Activated effector memory CD4-positive, alpha-beta T cell treated with anti-CD3 and anti-CD28 coated beads, Interleukin-2, amount 50 U/mL, for 16 hours (primary cell): Measurements from ENCODE around the gene PRKG1.

Experiments used
- DNase-seq: peaks from one replicate; pipeline ENCODE4 v3.0.0-alpha.2; 2020

The PRKG1 gene

DNA sequence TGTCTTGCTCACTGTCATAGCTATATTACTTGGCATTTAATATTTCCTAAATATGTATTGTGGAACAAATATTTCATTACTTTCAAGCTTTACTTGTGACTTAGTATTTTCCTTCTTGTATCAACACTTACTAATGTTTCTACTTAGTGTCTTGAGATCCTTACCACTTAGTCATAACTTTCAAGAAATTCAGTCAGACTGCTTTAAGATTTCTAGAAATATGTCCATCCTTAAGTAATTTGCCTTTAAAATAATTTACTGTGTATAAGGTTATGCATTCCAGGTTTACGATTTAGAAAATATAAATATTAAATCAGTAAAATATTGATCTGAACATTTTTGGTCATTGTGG lies 712.4 kb downstream of the PRKG1 start:
- no peak for DNase-seq

DNA sequence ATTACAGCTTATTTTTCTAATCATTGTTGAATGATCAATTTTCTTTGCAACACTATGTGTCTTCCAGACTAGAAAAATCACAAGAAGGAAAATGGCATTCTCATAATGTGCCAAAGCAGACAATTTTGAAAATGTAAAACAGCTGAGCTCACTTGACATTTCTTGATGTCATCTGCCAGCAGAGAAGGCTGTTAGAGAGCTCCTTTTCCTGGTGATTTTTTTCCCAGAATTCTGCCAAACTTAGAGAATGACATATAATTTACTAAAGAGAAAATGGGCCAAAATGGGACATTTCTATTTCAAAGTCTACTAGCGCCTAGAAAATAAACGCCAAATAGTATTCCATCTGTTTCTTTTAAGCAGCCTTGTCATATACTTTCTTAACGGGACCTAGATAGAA lies 714.0 kb downstream of the PRKG1 start:
- DNase-seq = no peak

DNA sequence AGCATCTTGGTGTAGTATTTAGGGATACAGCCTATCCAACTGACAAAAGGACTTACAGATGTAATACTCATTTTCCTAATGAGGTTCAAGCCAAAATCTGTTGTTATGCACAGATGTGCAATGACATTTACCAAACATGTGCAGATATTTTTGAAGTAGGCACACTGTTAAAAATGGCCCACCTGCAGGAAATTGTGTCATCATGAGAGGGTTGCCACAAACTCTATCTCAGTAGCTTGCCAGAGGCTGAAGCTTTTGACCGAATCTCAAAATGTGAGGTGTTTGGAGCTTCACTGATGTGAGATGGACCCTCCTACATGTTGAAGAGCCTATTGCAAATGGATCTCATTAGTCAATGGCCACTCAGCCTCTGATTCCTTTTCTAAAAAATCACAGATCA lies 714.8 kb downstream of the PRKG1 start:
- no peak for DNase-seq

DNA sequence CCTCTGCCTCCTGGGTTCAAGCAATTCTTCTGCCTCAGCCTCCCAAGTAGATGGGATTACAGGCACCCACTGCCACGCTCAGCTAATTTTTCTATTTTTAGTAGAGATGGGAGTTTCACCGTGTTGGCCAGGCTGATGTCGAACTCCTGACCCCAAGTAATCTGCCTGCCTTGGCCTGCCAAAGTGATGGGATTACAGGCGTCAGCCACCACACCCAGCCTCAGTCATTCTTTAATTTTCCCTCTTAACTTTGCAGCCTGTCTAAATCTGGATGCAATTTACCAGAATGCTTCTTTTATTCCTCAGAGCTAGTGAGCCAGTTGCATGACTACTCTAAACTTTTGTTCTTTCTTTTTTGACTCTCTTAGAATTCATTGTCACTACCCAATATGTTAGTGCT lies 715.6 kb downstream of the PRKG1 start:
- no peak for DNase-seq

DNA sequence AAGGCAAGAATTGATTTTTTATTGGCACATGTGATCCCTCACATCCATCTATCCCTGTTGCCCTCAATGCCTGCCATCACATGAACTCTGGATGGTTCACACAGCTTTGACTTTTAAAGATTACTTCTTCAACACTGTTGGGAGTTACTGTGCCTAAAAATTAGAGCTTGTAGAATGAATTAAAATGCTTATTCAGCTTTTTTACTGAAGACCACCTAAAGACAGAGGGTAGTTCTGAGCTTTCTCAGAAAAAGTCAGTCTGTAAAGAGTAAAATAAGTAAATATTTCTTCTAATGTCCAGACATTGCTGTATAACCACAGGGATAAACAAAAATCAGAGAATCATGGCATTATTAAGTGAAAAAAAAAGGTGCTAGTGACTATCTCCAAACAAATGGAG lies 718.4 kb downstream of the PRKG1 start:
- no peak for DNase-seq

DNA sequence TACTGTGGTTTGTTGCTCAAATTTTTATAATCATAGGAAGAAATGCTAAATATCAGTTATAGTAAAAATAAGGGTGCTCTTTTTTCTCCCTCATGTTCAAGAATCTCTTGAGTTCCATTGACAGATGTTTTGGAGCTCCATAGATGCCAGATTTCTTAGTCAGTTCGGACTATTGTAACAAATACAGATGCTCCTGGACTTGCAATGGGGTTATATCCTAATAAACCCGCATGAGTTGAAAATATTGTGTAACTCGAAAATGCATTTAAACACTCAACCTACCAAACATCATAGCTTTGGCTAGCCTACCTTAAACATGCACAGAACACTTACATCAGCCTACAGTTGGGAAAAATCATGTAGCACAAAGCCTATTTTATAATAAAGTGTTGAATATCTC lies 725.8 kb downstream of the PRKG1 start:
- DNase-seq = no peak

DNA sequence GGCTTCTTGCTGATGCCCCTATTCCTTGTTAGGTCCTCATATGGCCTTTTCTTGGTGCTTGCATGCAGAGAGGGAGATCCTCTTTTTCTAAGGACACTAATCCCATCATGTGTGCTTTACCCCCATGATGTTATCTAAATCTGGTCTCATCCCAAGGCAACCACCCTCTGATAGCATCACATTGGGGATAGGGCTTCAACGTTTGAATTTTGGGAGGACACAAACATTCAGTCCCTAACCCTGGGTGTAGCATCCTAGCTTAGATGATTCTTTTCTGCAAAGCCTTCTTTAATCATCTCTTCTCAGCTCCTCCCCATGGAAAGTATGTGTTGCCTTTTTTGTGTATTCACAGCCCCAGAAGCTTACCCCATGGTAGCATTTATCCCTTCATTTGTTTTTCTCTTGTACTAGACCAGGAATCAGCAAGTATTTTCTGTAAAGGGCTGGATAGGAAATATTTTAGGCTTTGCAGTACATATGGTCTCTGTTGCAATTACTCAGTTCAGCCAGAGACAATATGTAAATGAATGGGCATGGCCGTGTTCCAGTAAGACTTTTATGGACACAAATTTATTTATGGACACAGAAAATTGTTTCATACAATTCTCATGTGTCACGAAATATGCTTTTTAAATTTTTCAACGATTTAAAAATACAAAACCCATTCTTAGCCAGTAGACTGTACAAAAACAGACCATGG lies 726.6 kb downstream of the PRKG1 start:
- no peak for DNase-seq

DNA sequence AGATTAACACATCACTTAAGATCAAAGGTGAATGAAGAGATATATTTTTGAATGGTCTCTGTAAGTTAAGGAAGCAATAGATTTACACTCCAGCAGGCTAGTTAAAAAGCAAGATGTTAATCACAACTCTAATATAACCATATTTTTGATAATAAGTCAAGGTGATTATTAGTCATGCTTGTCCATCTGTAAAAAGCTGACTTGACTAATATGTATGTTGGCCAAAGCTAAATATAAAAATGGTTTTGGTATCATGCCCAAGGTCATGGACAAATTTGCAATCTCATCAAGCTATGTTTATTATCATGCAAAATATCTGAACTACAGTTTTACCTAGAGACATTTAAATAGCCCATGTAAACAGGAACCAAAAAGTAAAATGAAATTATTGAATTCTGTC lies 727.7 kb downstream of the PRKG1 start:
- no peak for DNase-seq

DNA sequence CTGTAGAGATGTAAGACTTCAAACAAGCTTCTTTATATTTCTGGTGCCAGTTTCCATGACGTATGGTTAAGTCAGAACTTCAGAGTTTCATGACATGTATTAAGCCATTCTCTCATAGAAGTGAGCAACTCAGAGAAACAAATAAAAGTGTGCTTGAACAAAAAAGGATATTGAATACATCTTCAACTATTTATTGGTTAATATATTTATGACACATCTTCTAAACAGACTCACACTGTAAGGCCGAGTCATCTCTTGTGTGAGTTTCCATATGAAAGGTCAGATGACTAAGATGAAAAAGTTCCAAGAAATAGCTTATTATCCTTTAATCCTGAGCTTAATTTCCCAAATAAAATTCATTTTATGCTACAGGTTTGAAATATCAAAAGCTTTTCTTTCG lies 730.6 kb downstream of the PRKG1 start:
- no peak for DNase-seq

DNA sequence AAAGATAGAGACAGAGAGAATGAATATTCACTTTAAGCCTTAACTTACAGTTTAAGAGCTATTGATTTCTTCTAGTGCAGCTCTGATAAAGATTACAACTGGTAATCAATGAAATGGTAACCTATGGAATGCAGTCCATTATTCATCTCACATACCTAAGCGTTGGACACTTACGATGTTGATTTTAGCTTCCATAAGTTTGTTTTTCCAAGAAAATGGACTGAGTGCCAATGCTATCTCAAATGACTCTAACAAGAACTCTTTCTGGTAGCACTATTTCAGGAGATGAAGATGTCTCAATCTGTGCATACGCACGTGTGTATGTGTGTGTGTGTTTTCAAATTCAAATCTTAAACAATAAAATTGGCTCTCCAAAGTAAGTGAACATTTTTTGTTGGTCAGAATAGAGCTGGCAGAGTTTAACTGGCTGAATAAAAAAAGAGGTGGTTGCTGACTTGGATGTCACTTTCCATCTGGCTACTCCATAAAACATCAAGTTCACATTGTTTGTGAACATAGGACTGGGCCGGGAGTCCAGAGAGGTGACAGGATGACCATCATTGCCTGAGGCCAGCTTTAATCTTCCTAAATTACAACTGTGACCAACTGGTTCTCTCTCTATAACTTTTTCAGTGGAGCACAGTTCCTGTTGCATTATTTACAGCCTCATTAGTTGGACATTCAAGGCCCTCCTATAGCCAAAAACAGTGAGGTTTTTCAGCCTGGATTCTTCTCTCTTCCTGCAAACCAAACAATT lies 732.0 kb downstream of the PRKG1 start:
- no peak for DNase-seq

DNA sequence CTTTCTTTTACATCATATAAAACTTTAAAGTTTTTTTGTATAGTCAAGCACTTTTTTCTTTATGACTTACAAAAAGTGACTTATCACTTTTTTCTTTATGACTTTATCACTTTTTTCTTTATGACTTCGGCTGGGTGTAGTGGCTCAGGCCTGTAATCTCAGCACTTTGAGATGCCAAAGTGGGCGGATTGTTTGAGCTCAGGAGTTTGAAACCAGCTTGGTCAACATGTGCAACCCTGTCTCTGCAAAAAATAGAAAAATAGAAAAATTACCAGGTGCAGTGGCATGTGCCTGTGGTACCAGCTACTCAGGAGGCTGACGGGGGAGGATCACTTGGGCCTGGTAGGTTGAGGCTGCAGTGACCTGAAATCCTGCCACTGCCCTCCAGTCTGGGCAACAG lies 733.9 kb downstream of the PRKG1 start:
- no peak for DNase-seq

DNA sequence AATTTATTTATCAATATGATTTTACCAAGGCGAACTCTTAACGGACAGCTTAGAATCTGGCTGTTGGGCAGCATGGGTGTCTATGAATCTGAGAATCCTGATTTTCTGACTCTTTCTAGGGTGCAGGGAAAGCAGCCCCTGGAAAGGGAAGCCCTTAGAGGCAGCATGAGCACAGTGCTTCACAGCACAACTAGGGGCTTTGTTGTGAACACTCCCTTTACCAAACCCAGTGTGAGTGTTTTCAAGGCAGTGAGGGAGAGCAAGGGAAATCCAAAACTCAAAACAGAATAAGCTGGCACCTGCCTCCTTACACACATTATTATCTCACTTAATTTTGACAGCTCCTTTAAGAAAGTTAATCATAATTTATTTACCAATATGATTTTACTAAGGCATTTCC lies 741.4 kb downstream of the PRKG1 start:
- DNase-seq = no peak

DNA sequence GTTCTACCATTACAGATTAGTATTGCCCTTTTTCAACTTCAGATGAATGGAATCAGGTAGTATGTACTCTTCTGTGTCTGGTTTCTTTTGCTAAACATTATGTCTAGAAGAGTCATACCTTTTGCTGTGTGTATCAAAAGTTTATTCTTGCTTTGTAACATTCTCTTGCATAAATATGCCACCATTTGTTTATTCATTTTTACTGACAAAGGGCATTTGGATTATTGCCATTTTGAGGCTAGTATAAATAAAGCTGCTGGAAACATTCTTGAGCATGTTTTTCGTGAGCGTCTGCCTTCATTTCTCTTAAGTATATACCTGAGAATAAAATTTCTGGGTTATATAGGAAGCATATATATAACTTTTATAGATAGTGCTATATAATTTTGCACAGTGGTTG lies 746.8 kb downstream of the PRKG1 start:
- no peak for DNase-seq

DNA sequence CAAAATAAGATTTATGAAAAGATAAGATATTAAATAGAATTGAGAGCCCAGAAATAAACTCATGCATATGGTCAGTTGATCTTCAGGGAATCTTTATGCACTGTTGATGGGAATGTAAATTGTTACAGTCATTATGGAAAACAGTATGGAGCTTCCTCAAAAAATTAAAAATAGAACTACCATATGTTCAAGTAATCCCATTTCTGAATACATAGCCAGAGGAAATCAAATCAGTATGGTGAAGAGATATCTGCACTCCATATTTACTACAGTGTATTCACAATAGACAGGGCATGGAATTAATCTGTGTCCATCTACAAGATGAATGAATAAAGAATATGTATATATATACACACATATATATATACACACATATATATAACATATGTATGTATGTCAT lies 747.5 kb downstream of the PRKG1 start:
- DNase-seq = no peak

DNA sequence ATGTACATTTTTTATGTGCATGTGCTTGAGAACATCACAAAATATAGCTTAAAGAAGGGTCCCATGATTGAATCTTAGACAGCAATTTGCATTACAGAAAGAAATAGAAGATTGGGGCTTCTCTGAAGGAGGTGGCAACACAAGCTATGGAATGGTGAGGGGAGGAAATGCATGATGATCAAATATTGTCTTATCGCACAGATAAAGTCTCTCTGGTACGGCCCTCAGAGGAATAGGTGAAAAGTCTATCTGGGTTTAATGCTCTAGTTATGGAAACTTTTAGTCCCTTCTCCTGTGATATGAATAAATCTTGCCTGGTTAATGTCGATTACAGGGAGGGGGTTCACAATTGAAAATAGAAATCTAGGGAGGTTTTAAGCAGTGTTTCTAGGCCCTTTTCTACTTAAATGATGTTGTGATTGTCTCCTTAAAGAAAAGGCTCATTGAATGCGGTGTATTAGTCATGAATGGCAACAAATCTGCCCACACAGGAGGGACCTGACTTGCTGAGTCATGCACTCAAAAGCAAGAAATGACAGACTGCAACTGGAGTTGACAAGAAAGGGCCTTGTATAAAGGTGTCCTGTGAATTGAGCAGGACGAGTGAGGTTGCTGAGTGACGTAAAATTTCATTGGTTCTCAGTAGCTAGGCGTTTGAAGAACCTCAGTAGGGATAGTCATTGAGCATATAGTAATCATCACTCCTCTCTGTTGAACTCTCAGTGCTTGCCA lies 758.5 kb downstream of the PRKG1 start:
- no peak for DNase-seq

DNA sequence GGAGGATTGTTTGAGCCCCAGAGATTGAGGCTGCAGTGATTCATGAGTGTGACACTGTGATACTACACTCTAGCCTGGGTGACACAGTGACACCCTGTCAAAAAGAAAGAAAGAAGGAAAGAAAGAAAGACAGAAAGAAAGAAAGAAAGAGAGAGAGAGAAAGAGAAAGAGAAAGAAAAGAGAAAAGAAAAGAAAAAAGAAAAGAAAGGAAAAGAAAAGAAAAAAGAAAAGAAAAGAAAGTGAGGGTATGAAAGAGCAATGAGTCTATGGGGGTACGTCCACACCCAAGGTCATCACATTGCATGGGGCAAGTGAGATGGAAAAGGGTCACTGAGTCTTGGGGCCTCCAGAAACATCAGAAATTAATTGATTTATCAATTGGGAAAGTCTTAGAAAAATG lies 760.3 kb downstream of the PRKG1 start:
- no peak for DNase-seq

DNA sequence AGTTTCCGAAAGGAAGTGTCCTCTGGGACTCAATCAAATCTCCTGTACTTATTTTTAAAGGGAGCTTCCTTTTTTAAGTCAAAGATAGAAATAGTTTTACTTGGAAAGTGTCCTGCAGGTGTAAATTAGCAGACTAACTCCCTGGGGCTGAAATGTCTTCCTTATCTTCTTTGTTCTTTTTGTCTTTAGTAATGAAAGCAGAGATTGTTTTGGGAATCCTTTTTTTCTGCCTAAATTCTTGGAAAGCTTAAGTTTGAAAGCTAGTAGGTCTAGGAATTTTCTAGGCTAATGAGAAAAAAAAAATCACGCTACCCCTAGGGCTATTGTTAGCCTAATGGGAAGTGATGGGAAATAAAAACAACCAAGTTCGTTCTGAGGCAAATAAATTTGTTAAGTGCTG lies 764.2 kb downstream of the PRKG1 start:
- DNase-seq = no peak

DNA sequence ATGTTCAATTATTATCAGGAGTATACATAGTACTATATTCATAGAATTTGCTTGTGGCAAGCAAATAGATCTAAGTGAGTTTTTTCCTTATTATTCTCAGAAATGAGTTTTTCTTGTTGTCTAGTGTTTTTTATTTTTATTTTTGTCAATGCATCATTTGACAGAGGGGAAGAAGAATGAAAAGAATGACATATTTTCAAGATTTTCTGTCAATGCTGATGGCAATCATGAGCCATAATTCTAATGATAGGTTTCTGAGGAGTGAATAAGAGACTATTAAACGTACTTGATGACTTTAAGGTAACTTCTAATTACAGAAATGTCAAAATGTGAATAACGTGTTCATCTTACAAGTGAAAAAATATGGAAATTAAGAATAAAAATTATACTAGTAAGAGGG lies 769.7 kb downstream of the PRKG1 start:
- DNase-seq = no peak

DNA sequence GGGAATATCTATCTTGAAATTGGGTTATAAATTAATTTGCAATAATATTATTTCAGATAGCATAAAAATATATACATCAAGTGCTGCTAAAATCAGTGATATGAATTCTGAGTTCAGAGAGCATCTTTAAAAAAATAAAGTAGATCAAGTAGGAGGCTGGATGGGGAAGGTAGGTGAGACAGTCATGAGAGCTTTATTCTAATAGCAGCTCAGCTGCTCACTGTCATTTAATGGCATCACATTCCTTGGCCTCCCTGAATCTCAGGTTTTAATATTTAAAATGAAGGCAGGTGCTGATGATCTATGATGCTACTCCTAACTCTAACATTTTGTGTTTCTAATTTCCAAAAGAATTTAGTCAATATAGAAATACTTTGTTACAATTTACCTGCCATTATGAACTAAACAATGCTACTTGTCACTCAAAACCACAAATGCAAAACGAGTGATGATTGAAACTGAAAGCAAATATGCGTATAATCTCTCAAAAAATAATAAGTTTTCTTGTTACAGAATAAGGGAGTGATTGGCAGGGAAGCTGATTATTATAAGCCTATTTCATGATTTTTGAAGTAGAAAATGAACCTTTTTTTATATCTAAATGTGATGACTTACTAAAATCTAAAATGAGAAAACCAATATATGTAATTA lies 772.7 kb downstream of the PRKG1 start:
- no peak for DNase-seq

DNA sequence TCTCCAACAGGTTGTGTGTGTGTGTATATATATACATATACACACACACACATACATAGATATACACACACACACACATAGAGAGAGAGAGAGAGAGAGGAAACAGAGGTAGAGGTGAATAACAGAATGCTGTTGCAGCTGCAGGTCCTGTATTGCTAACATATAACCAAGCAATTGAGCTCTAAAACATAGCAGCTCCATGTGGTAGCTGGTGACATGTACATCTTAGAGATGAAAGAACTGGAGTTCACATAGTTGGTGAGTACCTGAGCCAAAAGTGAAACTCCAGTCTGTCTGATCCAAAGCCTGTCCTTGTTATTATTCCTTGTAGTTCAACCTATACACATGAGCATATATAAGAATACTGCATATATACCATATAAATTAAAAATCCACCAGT lies 778.0 kb downstream of the PRKG1 start:
- no peak for DNase-seq

DNA sequence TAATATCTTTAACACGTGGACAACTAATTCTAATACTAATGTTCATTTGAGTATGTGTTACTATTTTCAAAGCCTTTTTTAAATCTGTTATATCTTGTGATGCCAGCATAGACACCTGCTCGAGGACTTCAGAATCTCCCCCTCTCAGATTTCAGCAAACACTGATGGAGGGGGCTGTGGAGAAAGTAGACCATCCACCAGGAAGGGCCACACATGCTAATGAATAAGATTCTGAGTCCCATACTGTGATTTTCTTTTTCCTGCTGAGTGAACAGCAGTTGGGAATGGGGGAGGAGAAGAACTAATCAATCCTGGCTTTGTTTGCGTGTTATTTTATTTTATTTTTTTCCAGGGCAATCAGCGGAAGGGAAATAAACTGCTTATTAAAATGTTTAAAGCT lies 783.0 kb downstream of the PRKG1 start:
- no peak for DNase-seq

DNA sequence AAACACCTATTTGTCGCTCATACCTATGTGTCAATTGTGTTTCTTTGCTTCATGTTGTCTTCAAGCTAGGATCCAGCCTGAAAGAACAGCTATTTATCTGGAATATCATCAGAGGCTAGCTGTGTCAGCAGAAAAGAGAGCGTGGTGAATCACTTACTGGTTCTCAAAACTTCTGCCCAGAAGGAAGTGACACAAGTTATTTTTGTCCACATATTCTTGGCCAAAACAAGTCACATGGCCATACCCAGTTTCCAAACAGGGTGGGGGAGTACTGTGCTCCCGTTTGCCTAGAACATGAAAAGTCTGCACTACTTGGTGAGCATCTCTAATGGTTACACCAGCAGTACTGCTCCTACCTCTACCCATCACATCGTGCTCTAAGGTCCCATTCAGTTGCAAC lies 786.0 kb downstream of the PRKG1 start:
- no peak for DNase-seq

DNA sequence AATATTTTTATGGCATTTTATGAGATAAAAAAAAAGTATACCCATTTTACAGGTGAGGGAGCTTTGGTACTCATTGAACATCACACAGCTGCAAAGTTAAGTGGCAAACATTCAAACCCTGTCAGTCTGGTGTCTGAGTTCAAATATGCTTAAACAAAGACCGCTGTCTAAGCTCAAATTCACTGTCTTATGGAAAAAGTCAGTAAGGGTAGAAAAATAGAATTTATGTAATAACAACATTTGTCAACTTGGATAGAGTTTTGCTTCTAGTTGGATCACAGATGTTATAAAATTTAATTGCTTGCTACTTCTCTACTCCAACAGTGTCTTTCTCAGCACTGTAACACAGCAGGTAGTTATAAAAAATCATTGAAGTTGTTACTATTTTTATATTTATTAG lies 786.8 kb downstream of the PRKG1 start:
- DNase-seq = no peak

DNA sequence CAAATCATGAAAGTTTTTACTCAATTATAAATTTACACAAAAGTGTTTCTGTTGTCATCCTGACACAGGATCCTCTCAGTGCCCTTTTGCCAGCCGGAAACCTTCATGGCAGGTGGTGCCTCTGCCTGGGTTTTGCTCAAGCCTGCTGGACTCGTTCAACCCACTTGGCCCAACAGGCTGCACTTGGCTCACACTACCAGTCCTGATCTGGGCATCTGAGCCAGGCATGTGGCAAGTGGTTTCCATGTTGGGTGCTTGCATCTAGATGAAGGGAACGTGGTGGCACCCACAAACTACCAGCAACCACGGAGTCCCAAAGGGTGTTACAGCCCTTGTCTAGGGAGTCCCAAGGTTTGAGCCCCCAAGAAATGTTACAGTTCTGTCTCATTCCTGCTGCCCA lies 787.4 kb downstream of the PRKG1 start:
- no peak for DNase-seq
